Activated B cell treated with CpG ODN at 0.5 μM for 24 hours (primary cell): ENCODE data around the gene HEPACAM. TPM values are rescaled to one million over a fixed set of nuclear protein-coding genes. Genes with fewer than 3 reads are reported as not detected.

Experiments
- ATAC-seq: fragments of 200-7000 bp; cut with Tn5 transposase; one replicate; pipeline ENCODE4 v1.10.0; 2021; ENCODE audit warnings: low read depth, mild to moderate bottlenecking, moderate library complexity
- CTCF ChIA-PET: fragments of 350-600 bp; sonication (Branson Sonifier 250); formaldehyde crosslinking; loops from one replicate; lab custom pipeline; 2021; ENCODE audit warnings: antibody characterized with exemption; lab: Charles Lee
- POLR2A ChIA-PET: fragments of 350-600 bp; sonication (Branson Sonifier 250); formaldehyde crosslinking; loops from one replicate; lab custom pipeline; 2021; ENCODE audit warnings: antibody characterized with exemption; lab: Charles Lee
- DNase-seq: peaks from one replicate; pipeline ENCODE4 v3.0.0; 2022
- H3K27ac Mint-ChIP-seq: one replicate; pipeline ENCODE4 v1.8.0; 2020; ENCODE audit warnings: mixed read lengths
- H3K27me3 Mint-ChIP-seq: one replicate; pipeline ENCODE4 v1.8.0; 2021; ENCODE audit warnings: mixed read lengths
- H3K36me3 Mint-ChIP-seq: one replicate; pipeline ENCODE4 v1.8.0; 2021; ENCODE audit warnings: low read depth, mixed read lengths
- H3K4me1 Mint-ChIP-seq: one replicate; pipeline ENCODE4 v1.8.0; 2021; ENCODE audit warnings: mixed read lengths
- H3K4me3 Mint-ChIP-seq: one replicate; pipeline ENCODE4 v1.8.0; 2020; ENCODE audit warnings: mild to moderate bottlenecking, mixed read lengths
- H3K9me3 Mint-ChIP-seq: one replicate; pipeline ENCODE4 v1.8.0; 2020; ENCODE audit warnings: mixed read lengths
- CTCF ChIP-seq: fragments of 200-600 bp; IDR thresholded peaks from one replicate; pipeline ENCODE4 v1.8.0; 2022; ENCODE audit warnings: antibody characterized with exemption, mild to moderate bottlenecking
- intact Hi-C: fragments of 100-400 bp; cut with micrococcal nuclease; formaldehyde crosslinking; loops from one replicate; pipeline ENCODE4 v1.15.1; 2024
- total RNA-seq: library from RNA; stranded (reverse); gene quantifications from 2 replicates; pipeline ENCODE4 v1.2.3, GENCODE V29; 2022

The HEPACAM gene
- total RNA-seq, 1 donor from 2014 or later = not detected

GRCh38 chr11:124873951-124874350, 61.9 kb downstream of the HEPACAM start:
- Mint-ChIP-seq H3K27me3 (peaks cover 76% of the 10 kb centered on the region), H3K4me3 (no peak overlapping the region), H3K27ac (no peak overlapping the region), H3K9me3 (no peaks in the 10 kb centered on the region), H3K4me1 (peaks cover 22% of the 10 kb centered on the region), H3K36me3 (peaks cover 2% of the 10 kb centered on the region)
- POLR2A ChIA-PET = no interaction called here
- TF ChIP-seq CTCF = no peak
- intact Hi-C loops = no loop called here
- CTCF ChIA-PET = no interaction called here
- ATAC-seq (no peak), DNase-seq (no peak)

- no peaks in the 10 kb centered on the region for H3K9me3 Mint-ChIP-seq
- no peak for TF ChIP-seq CTCF
- ChIA-PET CTCF (no interaction called here), POLR2A (no interaction called here)
- H3K36me3 Mint-ChIP-seq = peaks cover 2% of the 10 kb centered on the region
- peaks cover 22% of the 10 kb centered on the region for H3K4me1 Mint-ChIP-seq
- intact Hi-C loops = no loop called here
- DNase-seq (no peak), ATAC-seq (no peak)
- no peak overlapping the region for H3K27ac Mint-ChIP-seq
- H3K27me3 Mint-ChIP-seq = peaks cover 78% of the 10 kb centered on the region
- H3K4me3 Mint-ChIP-seq = no peak overlapping the region
Observed at GRCh38 chr11:124872741-124873140, 63.1 kb downstream of the HEPACAM start.

- ATAC-seq (no peak), DNase-seq (no peak)
- CTCF ChIA-PET = no interaction called here
- H3K4me3 Mint-ChIP-seq = no peak overlapping the region
- H3K36me3 Mint-ChIP-seq = peaks cover 2% of the 10 kb centered on the region
- no peak overlapping the region for H3K27ac Mint-ChIP-seq
- POLR2A ChIA-PET = no interaction called here
- peaks cover 81% of the 10 kb centered on the region for H3K27me3 Mint-ChIP-seq
- peaks cover 20% of the 10 kb centered on the region for H3K4me1 Mint-ChIP-seq
- intact Hi-C loops = no loop called here
- H3K9me3 Mint-ChIP-seq = no peaks in the 10 kb centered on the region
- no peak for TF ChIP-seq CTCF
Observed at GRCh38 chr11:124872280-124872679, 63.6 kb downstream of the HEPACAM start.

- Mint-ChIP-seq H3K36me3 (no peaks in the 10 kb centered on the region), H3K9me3 (no peaks in the 10 kb centered on the region), H3K27ac (no peak overlapping the region), H3K4me1 (peaks cover 22% of the 10 kb centered on the region), H3K27me3 (peaks cover 87% of the 10 kb centered on the region), H3K4me3 (no peak overlapping the region)
- POLR2A ChIA-PET = no interaction called here
- intact Hi-C loops = no loop called here
- DNase-seq = no peak
- TF ChIP-seq CTCF = no peak
- no peak for ATAC-seq
- CTCF ChIA-PET = interaction anchor here (1.2 kb wide), 1 partner anchor 33 kb away, joined by 3 read pairs; no protein-coding TSS in a partner anchor
Observed at GRCh38 chr11:124870430-124870829, 65.4 kb downstream of the HEPACAM start.

GRCh38 chr11:124869856-124870387, 65.9 kb downstream of the HEPACAM start:
- no peaks in the 10 kb centered on the region for H3K36me3 Mint-ChIP-seq
- TF ChIP-seq CTCF = no peak
- intact Hi-C loops = loop anchor here (10.0 kb wide), 1 partner anchor 455 kb away; no protein-coding TSS in a partner anchor
- no peak overlapping the region for H3K27ac Mint-ChIP-seq
- no peak overlapping the region for H3K4me3 Mint-ChIP-seq
- H3K4me1 Mint-ChIP-seq = peaks cover 21% of the 10 kb centered on the region
- peaks cover 85% of the 10 kb centered on the region for H3K27me3 Mint-ChIP-seq
- ChIA-PET CTCF (interaction anchor here (1.2 kb wide), 1 partner anchor 33 kb away, joined by 3 read pairs; no protein-coding TSS in a partner anchor), POLR2A (no interaction called here)
- DNase-seq (no peak), ATAC-seq (no peak)
- no peaks in the 10 kb centered on the region for H3K9me3 Mint-ChIP-seq
